Upper lobe of left lung (tissue), 6 donors: Measurements from ENCODE around the gene KDM6B. TPM values are rescaled to one million over a fixed set of nuclear protein-coding genes. Genes with fewer than 3 reads are reported as not detected.

Experiments
- ATAC-seq, 2 donors: fragments of 200-7000 bp; cut with Tn5 transposase; one replicate each; pipeline ENCODE4 v1.9.1; 2022; ENCODE audit warnings: mild to moderate bottlenecking in 2 of 2, moderate library complexity in 2 of 2; ENCODE audit not compliant: low FRiP score in 2 of 2
- DNase-seq, 2 donors: peaks; one replicate each; pipeline ENCODE4 v3.0.0-alpha.2; 2019 to 2020
- H3K27ac ChIP-seq, 4 donors: fragments of 200-600 bp; sonication (generic); one replicate each; pipeline ENCODE4 v1.5.1; 2016 to 2019
- H3K27me3 ChIP-seq, 4 donors: fragments of 200-600 bp; sonication (generic); one replicate each; pipeline ENCODE4 v1.5.1; 2017 to 2019
- H3K36me3 ChIP-seq, 4 donors: fragments of 200-600 bp; sonication (generic); one replicate each; pipeline ENCODE4 v1.5.1; 2016 to 2019
- H3K4me1 ChIP-seq, 4 donors: fragments of 200-600 bp; sonication (generic); one replicate each; pipeline ENCODE4 v1.5.1; 2018 to 2019
- H3K4me3 ChIP-seq, 4 donors: fragments of 200-600 bp; sonication (generic); one replicate each; pipeline ENCODE4 v1.5.1; 2017 to 2019; ENCODE audit warnings: mild to moderate bottlenecking in 2 of 4, moderate library complexity in 1 of 4
- H3K9me3 ChIP-seq, 4 donors: fragments of 200-600 bp; sonication (generic); one replicate each; pipeline ENCODE4 v1.5.1; 2018 to 2019
- CTCF ChIP-seq, 6 experiments: fragments of 450-650 bp in 4 of 6; fragments of 200-600 bp in 2 of 6; sonication (generic) in 2 of 6; IDR thresholded peaks; one replicate each; pipeline ENCODE4 v1.5.1; 2016 to 2019; ENCODE audit warnings: antibody characterized with exemption in 6 of 6
- EP300 ChIP-seq, 4 donors: sonication (generic); formaldehyde crosslinking; IDR thresholded peaks; one replicate each; pipeline ENCODE4 v1.5.1; 2017; ENCODE audit warnings: antibody characterized with exemption in 4 of 4, control low read depth in 2 of 4
- POLR2A ChIP-seq, 4 donors: fragments of 450-650 bp; IDR thresholded peaks; one replicate each; pipeline ENCODE4 v1.5.1; 2016 to 2017; ENCODE audit warnings: antibody characterized with exemption in 4 of 4, mild to moderate bottlenecking in 2 of 4
- POLR2AphosphoS5 ChIP-seq, 2 donors: sonication (generic); formaldehyde crosslinking; IDR thresholded peaks; one replicate each; pipeline ENCODE4 v1.5.1; 2017; ENCODE audit warnings: antibody characterized with exemption in 2 of 2
- WGBS, 2 donors: methylation state at CpG; one replicate each; pipeline ENCODE4 v1.1.5; 2017 to 2018; 5-methylcytosine and 5-hydroxymethylcytosine counted together
- total RNA-seq, 6 donors: library from RNA; depleted of rRNA in 4 of 6; stranded (reverse); fragments of >200 nt in 4 of 6; gene quantifications; one replicate each; pipeline versions ENCODE4 v1.1.0 to v1.2.1, GENCODE V29; 2016 to 2021
- donor health status: DM: no; HTN: no; CAD: no; lungs with moderate emphysema.
- donor health status: DM: no; HTN: yes; CAD: no; lungs with severe emphysema.

KDM6B gene
- total RNA-seq, 6 donors from 2014 or later, result 17.5 to 68.0 (median 42.2) TPM

- Histone ChIP-seq H3K4me3 (no peak overlapping the region), H3K36me3 (no peaks in the 10 kb centered on the region), H3K27me3 (no peaks in the 10 kb centered on the region)
These were observed 41.4 kb upstream of the KDM6B start for GRCh38 chr17:7792611-7793010.

GRCh38 chr17:7794075-7794663 is 39.8 kb upstream of the KDM6B start:
- 67% methylated on average over 19 of the region's 19 CpGs for WGBS, 2 donors
- Histone ChIP-seq H3K4me1 (no peaks in the 10 kb centered on the region), H3K4me3 (no peak overlapping the region), H3K27ac (no peak overlapping the region), H3K36me3 (no peaks in the 10 kb centered on the region), H3K27me3 (no peaks in the 10 kb centered on the region), H3K9me3 (no peaks in the 10 kb centered on the region)
- ATAC-seq (no peak), DNase-seq (no peak)
- TF ChIP-seq CTCF (IDR thresholded peaks at IDR 0.05) (no peak), POLR2A (IDR thresholded peaks at IDR 0.05) (no peak), POLR2AphosphoS5 (IDR thresholded peaks at IDR 0.05) (no peak), EP300 (IDR thresholded peaks at IDR 0.05) (no peak)

More at GRCh38 chr17:7792611-7793010, 41.4 kb upstream of the KDM6B start:
- Histone ChIP-seq H3K27ac (no peak overlapping the region), H3K4me1 (no peaks in the 10 kb centered on the region), H3K9me3 (no peaks in the 10 kb centered on the region)
- WGBS, 2 donors, result 89 to 95% methylated on average over 15 to 17 of the region's 17 CpGs
- ATAC-seq, result no peak
- TF ChIP-seq POLR2AphosphoS5 (IDR thresholded peaks at IDR 0.05), result no peak
- TF ChIP-seq POLR2A (IDR thresholded peaks at IDR 0.05), result no peak
- no peak for TF ChIP-seq EP300 (IDR thresholded peaks at IDR 0.05)
- TF ChIP-seq CTCF (IDR thresholded peaks at IDR 0.05), result no peak
- no peak for DNase-seq

- H3K9me3 ChIP-seq, result no peaks in the 10 kb centered on the region
- ATAC-seq (no peak), DNase-seq (no peak)
- no peak overlapping the region for H3K27ac ChIP-seq
- H3K36me3 ChIP-seq, result no peaks in the 10 kb centered on the region
- no peaks in the 10 kb centered on the region for H3K27me3 ChIP-seq
- H3K4me3 ChIP-seq, result no peak overlapping the region
- WGBS, 2 donors, result 88 to 90% methylated on average over 13 of the region's 13 CpGs
- TF ChIP-seq EP300 (IDR thresholded peaks at IDR 0.05), result no peak
- no peak for TF ChIP-seq POLR2AphosphoS5 (IDR thresholded peaks at IDR 0.05)
- TF ChIP-seq CTCF (IDR thresholded peaks at IDR 0.05), result no peak
- TF ChIP-seq POLR2A (IDR thresholded peaks at IDR 0.05), result no peak
- H3K4me1 ChIP-seq, result no peaks in the 10 kb centered on the region
These were observed 36.0 kb upstream of the KDM6B start for GRCh38 chr17:7797976-7798375.

GRCh38 chr17:7798839-7799238 is 35.2 kb upstream of the KDM6B start:
- H3K4me3 ChIP-seq, result no peak overlapping the region
- ATAC-seq (no peak), DNase-seq (no peak)
- no peak overlapping the region for H3K27ac ChIP-seq
- H3K9me3 ChIP-seq, result no peaks in the 10 kb centered on the region
- H3K4me1 ChIP-seq, result peaks cover 0 to 1% (median 0%) of the 10 kb centered on the region in 4 donors
- no peak for TF ChIP-seq CTCF (IDR thresholded peaks at IDR 0.05)
- no peak for TF ChIP-seq POLR2AphosphoS5 (IDR thresholded peaks at IDR 0.05)
- TF ChIP-seq EP300 (IDR thresholded peaks at IDR 0.05), result no peak
- TF ChIP-seq POLR2A (IDR thresholded peaks at IDR 0.05), result no peak
- 82 to 86% methylated on average over 9 to 13 of the region's 13 CpGs for WGBS, 2 donors
- H3K27me3 ChIP-seq, result no peaks in the 10 kb centered on the region
- no peaks in the 10 kb centered on the region for H3K36me3 ChIP-seq

GRCh38 chr17:7803981-7804380 is 30.0 kb upstream of the KDM6B start:
- peaks cover 0 to 7% (median 2%) of the 10 kb centered on the region in 4 donors for H3K4me1 ChIP-seq
- DNase-seq (peak in 1 of 2 donors; percentile 73), ATAC-seq (peak; percentile 40 to 84)
- no peak overlapping the region for H3K27ac ChIP-seq
- H3K27me3 ChIP-seq, result no peaks in the 10 kb centered on the region
- H3K9me3 ChIP-seq, result no peaks in the 10 kb centered on the region
- H3K36me3 ChIP-seq, result no peaks in the 10 kb centered on the region
- 35 to 40% methylated on average over 13 of the region's 13 CpGs for WGBS, 2 donors
- TF ChIP-seq CTCF (IDR thresholded peaks at IDR 0.05) (no peak), POLR2A (IDR thresholded peaks at IDR 0.05) (no peak), EP300 (IDR thresholded peaks at IDR 0.05) (no peak), POLR2AphosphoS5 (IDR thresholded peaks at IDR 0.05) (no peak)
- H3K4me3 ChIP-seq, result peak overlapping the region in 1 of 4 donors; percentile 0
